Right lobe of liver (tissue), 6 donors: ENCODE measurements around the gene ELFN1. TPM values are rescaled to one million over a fixed set of nuclear protein-coding genes. Genes with fewer than 3 reads are reported as not detected.

ENCODE experiments used
- ATAC-seq, 4 donors: fragments of 200-7000 bp; cut with Tn5 transposase; one replicate each; pipeline ENCODE4 v1.9.1; 2020; ENCODE audit warnings: mild to moderate bottlenecking in 4 of 4, moderate library complexity in 4 of 4
- DNase-seq, 3 donors: peaks; one replicate each; pipeline ENCODE4 v3.0.0-alpha.2; 2020
- H3K27ac ChIP-seq, 3 donors: fragments of 200-600 bp; one replicate each; pipeline ENCODE4 v1.8.0; 2022
- H3K27me3 ChIP-seq, 2 donors: fragments of 200-600 bp; one replicate each; pipeline ENCODE4 v1.8.0; 2022
- H3K36me3 ChIP-seq, 4 donors: fragments of 200-600 bp; sonication (generic) in 1 of 4; one replicate each; pipeline versions ENCODE4 v1.5.1 to v1.8.0; 2017 to 2022; ENCODE audit warnings: control low read depth in 1 of 4
- H3K4me1 ChIP-seq, 4 donors: fragments of 200-600 bp; sonication (generic) in 1 of 4; one replicate each; pipeline versions ENCODE4 v1.5.1 to v1.8.0; 2017 to 2022; ENCODE audit warnings: control low read depth in 1 of 4
- H3K4me3 ChIP-seq, 3 donors: fragments of 200-600 bp; one replicate each; pipeline ENCODE4 v1.8.0; 2022
- H3K9me3 ChIP-seq, 4 donors: fragments of 200-600 bp; sonication (generic) in 1 of 4; one replicate each; pipeline versions ENCODE4 v1.5.1 to v1.8.0; 2017 to 2022; ENCODE audit warnings: control low read depth in 1 of 4
- CTCF ChIP-seq, 4 donors: fragments of 200-600 bp in 3 of 4; fragments of 450-650 bp in 1 of 4; IDR thresholded peaks; one replicate each; pipeline versions ENCODE4 v1.5.1 to v1.8.0; 2016 to 2022; ENCODE audit warnings: antibody characterized with exemption in 4 of 4, mild to moderate bottlenecking in 2 of 4
- POLR2A ChIP-seq: fragments of 450-650 bp; IDR thresholded peaks from one replicate; pipeline ENCODE4 v1.6.1; 2017; ENCODE audit warnings: antibody characterized with exemption, mild to moderate bottlenecking
- WGBS: methylation state at CpG from one replicate; pipeline ENCODE4 v1.1.6; 2018; ENCODE audit warnings: low coverage, low lambda C conversion rate; ENCODE audit not compliant: insufficient coverage; ENCODE audit errors: missing lambda C conversion rate; 5-methylcytosine and 5-hydroxymethylcytosine counted together
- intact Hi-C, 2 donors: fragments of 100-400 bp; cut with DNase I; formaldehyde crosslinking; loops; one replicate each; pipeline versions ENCODE4 v1.11.2 to v1.14.1; 2022
- total RNA-seq, 6 experiments: library from RNA; depleted of rRNA in 2 of 6; stranded (reverse); fragments of >200 nt in 2 of 6; fragmentation: NEBNext Ultra II Directional in 3 of 6; extraction: Animal tissue kit (Norgen Biotek cat#: 25700) in 3 of 6; gene quantifications; one replicate each; pipeline versions ENCODE4 v1.1.0 to v1.2.4, GENCODE V29; 2016 to 2023
- donor health status: DM: no; HTN: yes; CAD: no.
- donor health status: DM: no; HTN: no; CAD: no.
- donor health status: DM: no; HTN: no; CAD: no.
- donor health status: DM: no; HTN: yes; CAD: no.
- donor health status: DM: no; HTN: yes; CAD: no.

The ELFN1 gene
- total RNA-seq, 6 experiments from 2014 or later = 5.4 to 13.0 (median 7.5) TPM

GRCh38 chr7:1785839-1786238, 115.8 kb downstream of the ELFN1 start:
- TF ChIP-seq POLR2A = no peak
- no peak for TF ChIP-seq CTCF (IDR thresholded peaks at IDR 0.05)
- DNase-seq = no peak
- 77% methylated on average over 3 of the region's 3 CpGs for WGBS
- intact Hi-C loops = no loop called here
- no peaks in the 10 kb centered on the region for H3K9me3 ChIP-seq
- no peaks in the 10 kb centered on the region for H3K4me1 ChIP-seq
- H3K27me3 ChIP-seq = no peaks in the 10 kb centered on the region
- H3K4me3 ChIP-seq = no peak overlapping the region
- no peaks in the 10 kb centered on the region for H3K36me3 ChIP-seq
- H3K27ac ChIP-seq = no peak overlapping the region
- no peak for ATAC-seq

- DNase-seq (no peak), ATAC-seq (no peak)
- WGBS = 14% methylated on average over 2 of the region's 9 CpGs
- intact Hi-C loops = no loop called here
- Histone ChIP-seq H3K27ac (no peak overlapping the region), H3K9me3 (no peaks in the 10 kb centered on the region), H3K4me3 (no peak overlapping the region), H3K27me3 (no peaks in the 10 kb centered on the region), H3K4me1 (no peaks in the 10 kb centered on the region), H3K36me3 (no peaks in the 10 kb centered on the region)
- no peak for TF ChIP-seq POLR2A
- TF ChIP-seq CTCF (IDR thresholded peaks at IDR 0.05) = no peak
Observed at GRCh38 chr7:1787241-1787640, 117.2 kb downstream of the ELFN1 start.

- H3K4me1 ChIP-seq = no peaks in the 10 kb centered on the region
- no peak for TF ChIP-seq CTCF (IDR thresholded peaks at IDR 0.05)
- no peak for TF ChIP-seq POLR2A
- no peak overlapping the region for H3K27ac ChIP-seq
- no peaks in the 10 kb centered on the region for H3K36me3 ChIP-seq
- no peaks in the 10 kb centered on the region for H3K27me3 ChIP-seq
- H3K9me3 ChIP-seq = no peaks in the 10 kb centered on the region
- 90% methylated on average over 11 of the region's 18 CpGs for WGBS
- intact Hi-C loops = no loop called here
- ATAC-seq (no peak), DNase-seq (no peak)
- no peak overlapping the region for H3K4me3 ChIP-seq
Observed at GRCh38 chr7:1787681-1788235, 117.7 kb downstream of the ELFN1 start.

GRCh38 chr7:1794888-1795542, 124.9 kb downstream of the ELFN1 start:
- no peaks in the 10 kb centered on the region for H3K27me3 ChIP-seq
- 19% methylated on average over 1 of the region's 1 CpG for WGBS
- peak in 1 of 4 donors; percentile 19 for ATAC-seq
- H3K27ac ChIP-seq = no peak overlapping the region
- no peaks in the 10 kb centered on the region for H3K4me1 ChIP-seq
- TF ChIP-seq CTCF (IDR thresholded peaks at IDR 0.05) (peak in 3 of 4 donors; percentile 18 to 28 (median 26)), POLR2A (no peak)
- no peak for DNase-seq
- H3K36me3 ChIP-seq = no peaks in the 10 kb centered on the region
- peaks cover 0 to 11% (median 0%) of the 10 kb centered on the region in 4 donors for H3K9me3 ChIP-seq
- no peak overlapping the region for H3K4me3 ChIP-seq
- intact Hi-C loops = no loop called here

Other genes with a start within 250 kb of the ELFN1 start
- gene MICALL2, start 210.8 kb upstream of the ELFN1 start, total RNA-seq = 10 to 100 TPM in 5 of 6 experiments, 1 to 10 TPM in 1; 8.2 to 23.8 (median 13.6) TPM
- gene INTS1, start 165.9 kb upstream of the ELFN1 start, total RNA-seq = 10 to 100 TPM; 30.1 to 49.6 (median 41.2) TPM
- 10 to 100 TPM in 4 of 6 experiments, 1 to 10 TPM in 2; 6.9 to 29.7 (median 13.1) TPM for gene MAFK, start 139.6 kb upstream of the ELFN1 start, total RNA-seq
- 10 to 100 TPM; 15.1 to 32.8 (median 26.7) TPM for gene TMEM184A, start 114.1 kb upstream of the ELFN1 start, total RNA-seq
- 10 to 100 TPM in 2 of 6 experiments, 1 to 10 TPM in 4; 7.6 to 28.1 (median 9.2) TPM for gene PSMG3, start 100.2 kb upstream of the ELFN1 start, total RNA-seq